SK-N-MC (cell line): Measurements from ENCODE around the gene SBNO1.
"Not testable (repeated sequence)": the region's sequence is repeated elsewhere in the genome, so short reads cannot be mapped to it uniquely, and the experiment has no call there.

ENCODE experiments used
- DNase-seq: peaks from one replicate; pipeline ENCODE4 v3.0.0-alpha.2; 2011; ENCODE audit warnings: low read depth, low spot score
- H3K27ac ChIP-seq: fragments of 200-600 bp; sonication (generic); 2 replicates; pipeline ENCODE4 v1.5.1; 2016; ENCODE audit warnings: mixed run types
- H3K36me3 ChIP-seq: fragments of 200-600 bp; sonication (generic); 2 replicates; pipeline ENCODE4 v1.6.1; 2017; ENCODE audit warnings: antibody characterized with exemption, low read length, mixed read lengths; ENCODE audit not compliant: insufficient read depth
- H3K4me3 ChIP-seq: fragments of 200-600 bp; sonication (generic); 2 replicates; pipeline ENCODE4 v1.5.1; 2016
- H3K9ac ChIP-seq: fragments of 200-600 bp; sonication (generic); 2 replicates; pipeline ENCODE4 v1.8.0; 2017; ENCODE audit warnings: mixed run types, mixed read lengths; ENCODE audit not compliant: insufficient read length
- H3K9me3 ChIP-seq: fragments of 200-600 bp; sonication (generic); 2 replicates; pipeline ENCODE4 v1.6.1; 2017; ENCODE audit warnings: low read depth, mild to moderate bottlenecking, antibody characterized with exemption, low read length, moderate library complexity, mixed read lengths
- EZH2 ChIP-seq: fragments of 200-600 bp; sonication (generic); IDR thresholded peaks from one replicate; pipeline ENCODE4 v1.6.1; 2017; ENCODE audit warnings: antibody characterized with exemption
- FOXP2 ChIP-seq: optimal IDR thresholded peaks from 2 replicates; pipeline ENCODE3; 2011; ENCODE audit warnings: mild to moderate bottlenecking, moderate library complexity; ENCODE audit not compliant: insufficient read depth; ENCODE audit errors: extremely low read length, control extremely low read depth
- POLR2AphosphoS5 ChIP-seq: IDR thresholded peaks from 2 replicates; pipeline ENCODE4 v1.6.1; 2012; ENCODE audit warnings: mild to moderate bottlenecking, low read depth, low read length, borderline replicate concordance

Gene SBNO1

DNA sequence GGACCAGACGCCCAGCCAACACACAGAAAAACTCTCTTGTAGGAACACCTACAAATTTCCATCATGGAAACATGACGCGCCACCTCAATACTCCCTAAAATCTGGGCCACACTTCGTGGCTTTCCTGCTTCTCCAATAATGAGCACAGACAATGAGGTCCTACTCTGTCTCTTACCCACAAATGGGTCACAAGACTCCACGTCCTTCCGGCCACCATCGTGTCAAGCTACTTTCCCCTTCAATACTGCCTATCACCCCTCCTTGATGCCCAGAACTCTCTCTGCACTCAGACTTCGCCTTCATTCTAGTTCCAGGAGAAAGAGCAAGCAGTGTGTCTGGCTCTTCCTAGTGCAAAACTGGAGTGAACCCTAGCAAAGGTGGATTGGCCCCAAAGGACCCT is 28.1 kb downstream of the SBNO1 start:
- TF ChIP-seq FOXP2 (no peak), POLR2AphosphoS5 (no peak), EZH2 (no peak)
- Histone ChIP-seq H3K9me3 (no peaks in the 10 kb centered on the region), H3K4me3 (no peak overlapping the region), H3K9ac (no peak overlapping the region), H3K27ac (no peak overlapping the region), H3K36me3 (peaks cover 68% of the 10 kb centered on the region)
- DNase-seq: no peak

DNA sequence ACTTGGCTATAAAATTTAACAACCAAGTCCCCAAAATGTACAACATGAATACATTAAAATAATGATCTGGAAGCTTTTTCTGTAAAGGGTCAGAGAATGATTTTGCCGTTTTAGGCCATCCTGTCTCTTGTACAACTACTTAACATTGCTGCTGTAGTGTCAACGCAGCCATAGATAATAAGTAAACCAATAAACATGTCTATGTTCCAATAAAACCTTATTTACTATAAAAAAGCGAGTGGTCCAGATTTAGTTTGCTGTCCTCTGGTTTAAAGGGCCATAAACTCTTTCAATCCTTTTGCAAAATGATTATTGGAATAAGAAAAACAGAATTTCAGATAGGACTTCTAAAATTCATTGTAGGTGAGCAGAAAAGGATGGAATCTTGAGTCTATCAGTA is 29.2 kb downstream of the SBNO1 start:
- no peak for DNase-seq
- Histone ChIP-seq H3K4me3 (no peak overlapping the region), H3K27ac (no peak overlapping the region), H3K9ac (no peak overlapping the region), H3K9me3 (no peaks in the 10 kb centered on the region), H3K36me3 (peaks cover 67% of the 10 kb centered on the region)
- TF ChIP-seq POLR2AphosphoS5: no peak
- no peak for TF ChIP-seq EZH2
- no peak for TF ChIP-seq FOXP2

DNA sequence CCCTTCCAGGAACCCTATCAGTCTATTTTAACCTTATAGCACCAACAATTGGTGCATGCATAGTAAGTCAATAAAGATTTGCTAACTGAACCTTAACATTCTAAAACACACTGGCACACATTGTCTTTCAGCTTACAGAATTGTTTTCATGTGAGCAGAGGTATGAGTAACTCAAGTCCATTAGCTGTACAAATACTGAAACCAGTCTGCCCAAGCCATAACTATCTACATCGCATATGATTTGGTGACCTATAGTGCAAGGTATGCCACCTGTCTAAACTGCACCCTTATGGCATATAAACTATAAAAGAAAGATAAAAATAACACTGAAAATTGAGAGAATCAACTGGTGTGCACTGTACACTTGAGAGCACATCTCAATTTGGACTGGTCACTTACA is 34.8 kb downstream of the SBNO1 start:
- Histone ChIP-seq H3K27ac (no peak overlapping the region), H3K9ac (no peak overlapping the region), H3K9me3 (no peaks in the 10 kb centered on the region), H3K36me3 (peaks cover 80% of the 10 kb centered on the region), H3K4me3 (no peak overlapping the region)
- TF ChIP-seq EZH2: no peak
- no peak for TF ChIP-seq FOXP2
- no peak for TF ChIP-seq POLR2AphosphoS5
- DNase-seq: no peak

DNA sequence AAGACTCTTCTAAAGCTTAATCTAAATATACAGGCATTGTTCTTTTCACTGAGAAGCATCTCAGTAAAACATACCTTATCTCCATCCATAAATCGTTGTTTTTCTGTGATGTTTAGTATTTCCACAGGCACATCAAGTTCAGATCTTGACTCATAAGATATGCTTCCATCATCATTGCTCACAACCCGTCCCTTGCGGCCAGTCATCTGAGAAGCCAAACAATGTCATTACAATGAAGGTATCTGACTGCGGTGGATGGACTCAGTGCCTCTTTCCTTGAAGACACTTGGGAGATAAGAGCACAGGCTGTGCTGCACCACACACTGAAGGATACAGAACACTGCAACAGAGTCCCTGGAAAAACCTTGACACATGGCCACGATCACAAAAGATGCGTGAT is 44.8 kb downstream of the SBNO1 start:
- H3K36me3 ChIP-seq: peaks cover 84% of the 10 kb centered on the region
- H3K4me3 ChIP-seq: no peak overlapping the region
- TF ChIP-seq FOXP2: no peak
- TF ChIP-seq POLR2AphosphoS5: no peak
- TF ChIP-seq EZH2: no peak
- no peak for DNase-seq
- H3K9ac ChIP-seq: no peak overlapping the region
- H3K27ac ChIP-seq: no peak overlapping the region
- no peaks in the 10 kb centered on the region for H3K9me3 ChIP-seq

DNA sequence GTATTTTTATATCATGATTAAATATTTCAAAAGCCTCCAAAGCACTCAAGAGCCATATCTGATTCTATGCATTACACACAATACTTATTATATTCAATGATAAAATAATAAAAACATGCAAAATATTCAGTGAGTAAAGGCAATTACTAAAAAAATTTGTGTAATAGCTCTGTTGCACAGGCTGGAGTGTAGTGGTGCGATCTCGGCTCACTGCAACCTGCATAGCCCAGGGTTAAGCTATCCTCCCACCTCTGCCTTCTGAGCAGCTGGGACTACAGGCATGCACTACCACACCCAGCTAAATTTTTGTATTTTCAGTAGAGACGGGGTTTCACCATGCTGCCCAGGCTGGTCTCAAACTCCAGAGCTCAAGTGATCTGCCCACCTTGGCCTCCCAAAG is 45.4 kb downstream of the SBNO1 start:
- H3K9me3 ChIP-seq: no peaks in the 10 kb centered on the region
- DNase-seq: no peak
- H3K36me3 ChIP-seq: peaks cover 86% of the 10 kb centered on the region
- no peak overlapping the region for H3K4me3 ChIP-seq
- no peak overlapping the region for H3K27ac ChIP-seq
- H3K9ac ChIP-seq: no peak overlapping the region
- TF ChIP-seq FOXP2: no peak

DNA sequence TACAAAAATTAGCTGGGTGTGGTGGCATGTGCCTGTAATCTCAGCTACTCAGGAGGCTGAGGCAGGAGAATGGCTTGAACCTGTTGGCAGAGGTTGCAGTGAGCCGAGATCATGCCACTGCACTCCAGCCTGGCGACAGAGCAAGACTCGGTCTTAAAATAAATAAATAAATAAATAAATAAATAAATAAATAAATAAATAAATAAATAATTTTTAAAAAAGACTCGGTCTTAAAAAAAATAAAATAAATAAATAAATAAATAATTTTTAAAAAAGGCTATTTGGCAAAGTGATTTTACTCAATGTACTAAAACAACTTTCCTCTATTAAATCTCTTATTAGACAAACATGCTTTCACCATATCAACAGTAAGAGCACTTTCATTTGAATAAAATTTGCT is 51.6 kb downstream of the SBNO1 start:
- not testable (repeated sequence) for H3K9me3 ChIP-seq, DNase-seq

DNA sequence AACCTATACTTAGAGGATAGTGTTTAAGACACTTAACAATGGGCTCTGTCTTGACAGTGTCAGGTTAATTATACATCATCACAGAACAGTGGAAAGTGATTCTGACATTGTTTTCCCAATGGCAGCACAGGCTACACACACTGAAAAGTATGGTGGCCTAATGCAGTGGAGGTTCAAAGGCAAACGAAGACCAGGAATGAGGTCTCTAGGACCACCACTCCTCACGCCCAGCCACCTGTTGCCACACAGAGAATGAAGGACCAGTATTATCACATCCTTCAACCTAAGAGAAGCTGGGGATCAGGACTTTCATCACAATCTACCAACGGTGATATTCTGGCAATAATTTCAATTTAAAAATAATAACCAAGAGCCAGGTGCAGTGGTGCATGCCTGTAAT is 58.4 kb downstream of the SBNO1 start:
- H3K4me3 ChIP-seq: no peak overlapping the region
- H3K9ac ChIP-seq: no peak overlapping the region
- no peak overlapping the region for H3K27ac ChIP-seq
- H3K9me3 ChIP-seq: no peaks in the 10 kb centered on the region
- peaks cover 79% of the 10 kb centered on the region for H3K36me3 ChIP-seq
- TF ChIP-seq POLR2AphosphoS5 (no peak), FOXP2 (no peak), EZH2 (no peak)
- DNase-seq: no peak

More for the DNA sequence above, 51.6 kb downstream of the SBNO1 start:
- H3K9ac ChIP-seq, H3K27ac ChIP-seq, H3K4me3 ChIP-seq: not testable (repeated sequence)
- peaks cover 80% of the 10 kb centered on the region for H3K36me3 ChIP-seq

DNA sequence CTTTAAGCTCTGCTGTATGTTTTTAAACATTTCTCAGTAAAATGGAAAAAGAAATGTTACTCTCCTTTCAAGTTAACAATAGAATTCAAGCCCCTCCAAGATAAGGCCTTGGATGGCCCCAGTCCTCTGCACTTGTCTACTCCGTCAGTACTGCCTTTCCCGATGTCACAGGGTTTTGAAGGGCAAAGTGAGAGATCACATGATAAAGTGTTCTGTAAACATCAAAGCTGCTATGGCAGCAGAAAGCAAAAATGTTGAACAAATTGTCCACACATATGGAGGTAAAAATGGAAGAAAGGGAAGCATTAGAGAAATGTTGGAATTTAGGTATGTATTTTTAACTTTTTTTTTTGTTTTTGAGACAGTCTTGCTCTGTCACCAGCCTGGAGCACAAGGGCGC is 59.5 kb downstream of the SBNO1 start:
- DNase-seq: no peak
- TF ChIP-seq FOXP2 (no peak), POLR2AphosphoS5 (no peak), EZH2 (no peak)
- no peak overlapping the region for H3K9ac ChIP-seq
- H3K9me3 ChIP-seq: no peaks in the 10 kb centered on the region
- peaks cover 74% of the 10 kb centered on the region for H3K36me3 ChIP-seq
- no peak overlapping the region for H3K27ac ChIP-seq
- H3K4me3 ChIP-seq: no peak overlapping the region

DNA sequence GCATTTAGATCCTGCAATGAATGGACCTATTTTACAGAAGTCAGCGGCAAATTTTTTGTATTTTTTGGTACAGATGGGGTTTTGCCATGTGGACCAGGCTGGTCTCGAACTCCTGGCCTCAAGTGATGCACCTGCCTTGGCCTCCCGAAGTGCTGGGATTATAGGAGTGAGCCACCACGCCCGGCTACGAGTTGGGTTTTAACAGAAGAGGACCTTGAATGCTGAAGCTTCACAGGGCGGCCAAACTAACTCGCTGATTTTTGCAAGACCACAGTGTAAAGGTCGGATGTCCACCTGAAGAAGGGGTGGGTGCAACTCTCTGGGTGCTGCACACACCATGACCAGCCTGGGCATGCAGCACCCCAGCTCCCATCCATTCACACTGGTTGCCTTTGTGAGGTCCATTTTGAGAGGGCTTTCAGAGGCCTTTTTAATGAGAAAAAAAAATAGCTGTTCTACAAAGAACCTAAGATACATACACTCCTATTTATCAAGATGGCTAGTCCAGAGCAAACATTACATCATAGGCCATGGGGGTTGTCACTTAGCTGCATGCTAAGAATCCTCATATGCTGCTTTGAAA is 71.4 kb downstream of the SBNO1 start:
- Histone ChIP-seq H3K4me3 (no peak overlapping the region), H3K9me3 (no peaks in the 10 kb centered on the region), H3K27ac (no peak overlapping the region), H3K9ac (no peak overlapping the region), H3K36me3 (peaks cover 46% of the 10 kb centered on the region)
- TF ChIP-seq POLR2AphosphoS5 (no peak), EZH2 (no peak), FOXP2 (no peak)
- no peak for DNase-seq
